HEK293 (cell line): ENCODE results near the gene IL12A.

ENCODE experiments used
- AEBP2 ChIP-seq: fragments of 450-650 bp; formaldehyde crosslinking; IDR thresholded peaks from 2 replicates; pipeline ENCODE4 v1.5.1; 2016; ENCODE audit warnings: missing biosample characterization, missing genetic modification characterization, borderline replicate concordance
- FEZF1 ChIP-seq: fragments of 450-650 bp; formaldehyde crosslinking; IDR thresholded peaks from 2 replicates; pipeline ENCODE4 v1.5.1; 2016; ENCODE audit warnings: missing biosample characterization, missing genetic modification characterization
- GLI2 ChIP-seq: fragments of 450-650 bp; formaldehyde crosslinking; IDR thresholded peaks from 2 replicates; pipeline ENCODE4; 2017; ENCODE audit warnings: missing biosample characterization, missing genetic modification characterization, low read depth, borderline replicate concordance
- GLIS2 ChIP-seq: fragments of 450-650 bp; formaldehyde crosslinking; IDR thresholded peaks from 2 replicates; pipeline ENCODE4 v1.5.1; 2016; ENCODE audit warnings: missing biosample characterization, missing genetic modification characterization
- MEIS1 ChIP-seq: sonication (generic); formaldehyde crosslinking; IDR thresholded peaks from 2 replicates; pipeline ENCODE4 v1.8.1; 2022; ENCODE audit warnings: missing genetic modification reagents, mild to moderate bottlenecking, borderline replicate concordance
- OSR2 ChIP-seq: fragments of 450-650 bp; formaldehyde crosslinking; IDR thresholded peaks from 2 replicates; pipeline ENCODE4 v1.5.1; 2016; ENCODE audit warnings: missing biosample characterization, missing genetic modification characterization
- PRDM2 ChIP-seq: fragments of 450-650 bp; formaldehyde crosslinking; IDR thresholded peaks from 2 replicates; pipeline ENCODE4 v1.5.1; 2016; ENCODE audit warnings: missing biosample characterization, missing genetic modification characterization, borderline replicate concordance
- SP7 ChIP-seq: fragments of 450-650 bp; formaldehyde crosslinking; IDR thresholded peaks from 2 replicates; pipeline ENCODE4 v1.5.1; 2016; ENCODE audit warnings: missing biosample characterization, missing genetic modification characterization
- ZBTB17 ChIP-seq: fragments of 450-650 bp; formaldehyde crosslinking; IDR thresholded peaks from 2 replicates; pipeline ENCODE4 v1.5.1; 2016; ENCODE audit warnings: missing biosample characterization, missing genetic modification characterization
- ZFP37 ChIP-seq: fragments of 450-650 bp; formaldehyde crosslinking; IDR thresholded peaks from 2 replicates; pipeline ENCODE4 v1.5.1; 2016; ENCODE audit warnings: missing biosample characterization, missing genetic modification characterization
- ZFP41 ChIP-seq: fragments of 450-650 bp; formaldehyde crosslinking; IDR thresholded peaks from 2 replicates; pipeline ENCODE4 v1.5.1; 2016; ENCODE audit warnings: missing biosample characterization, missing genetic modification characterization, borderline replicate concordance
- ZIC2 ChIP-seq: fragments of 450-650 bp; formaldehyde crosslinking; IDR thresholded peaks from 2 replicates; pipeline ENCODE4 v1.5.1; 2016; ENCODE audit warnings: missing biosample characterization, missing genetic modification characterization
- ZNF132 ChIP-seq: fragments of 450-650 bp; formaldehyde crosslinking; IDR thresholded peaks from 2 replicates; pipeline ENCODE4 v1.5.1; 2017; ENCODE audit warnings: missing biosample characterization, missing genetic modification characterization, borderline replicate concordance
- ZNF133 ChIP-seq: fragments of 450-650 bp; formaldehyde crosslinking; IDR thresholded peaks from 2 replicates; pipeline ENCODE4 v1.5.1; 2016; ENCODE audit warnings: missing biosample characterization, missing genetic modification characterization
- ZNF398 ChIP-seq: fragments of 450-650 bp; formaldehyde crosslinking; IDR thresholded peaks from 2 replicates; pipeline ENCODE4 v1.5.1; 2017; ENCODE audit warnings: missing biosample characterization, missing genetic modification characterization
- ZNF404 ChIP-seq: fragments of 450-650 bp; formaldehyde crosslinking; IDR thresholded peaks from 2 replicates; pipeline ENCODE4 v1.5.1; 2017; ENCODE audit warnings: missing biosample characterization, missing genetic modification characterization
- ZNF521 ChIP-seq: fragments of 450-650 bp; formaldehyde crosslinking; IDR thresholded peaks from 2 replicates; pipeline ENCODE4 v1.5.1; 2017; ENCODE audit warnings: missing biosample characterization, mild to moderate bottlenecking, missing genetic modification characterization
- ZNF549 ChIP-seq: fragments of 450-650 bp; IDR thresholded peaks from 2 replicates; pipeline ENCODE4 v1.5.1; 2018; ENCODE audit warnings: missing biosample characterization, missing genetic modification characterization, mild to moderate bottlenecking, inconsistent platforms, moderate library complexity
- ZNF585B ChIP-seq: fragments of 450-650 bp; formaldehyde crosslinking; IDR thresholded peaks from 2 replicates; pipeline ENCODE4 v1.5.1; 2016; ENCODE audit warnings: missing biosample characterization, missing genetic modification characterization
- ZNF596 ChIP-seq: fragments of 450-650 bp; IDR thresholded peaks from 2 replicates; pipeline ENCODE4 v1.5.0; 2018; ENCODE audit warnings: missing biosample characterization, mild to moderate bottlenecking, missing genetic modification characterization, moderate library complexity
- ZNF747 ChIP-seq: fragments of 450-650 bp; formaldehyde crosslinking; IDR thresholded peaks from 2 replicates; pipeline ENCODE4 v1.5.1; 2016; ENCODE audit warnings: missing biosample characterization, missing genetic modification characterization
- ZNF768 ChIP-seq: fragments of 450-650 bp; formaldehyde crosslinking; IDR thresholded peaks from 2 replicates; pipeline ENCODE4 v1.5.1; 2018; ENCODE audit warnings: missing biosample characterization, mild to moderate bottlenecking, missing genetic modification characterization
- ZNF785 ChIP-seq: fragments of 450-650 bp; formaldehyde crosslinking; IDR thresholded peaks from 2 replicates; pipeline ENCODE4 v1.5.1; 2016; ENCODE audit warnings: missing biosample characterization, missing genetic modification characterization
- ZNF830 ChIP-seq: fragments of 450-650 bp; IDR thresholded peaks from 2 replicates; pipeline ENCODE4 v1.5.0; 2018; ENCODE audit warnings: missing biosample characterization, missing genetic modification characterization, low read depth, mild to moderate bottlenecking, moderate library complexity
- ZSCAN30 ChIP-seq: fragments of 450-650 bp; IDR thresholded peaks from 2 replicates; pipeline ENCODE4 v1.5.1; 2018; ENCODE audit warnings: missing biosample characterization, mild to moderate bottlenecking, missing genetic modification characterization, moderate library complexity
- TF ChIP-seq, protein P1 (sequence below): fragments of 450-650 bp; formaldehyde crosslinking; IDR thresholded peaks from 2 replicates; pipeline ENCODE4 v1.5.1; 2017; ENCODE audit warnings: missing biosample characterization, missing genetic modification characterization
- TF ChIP-seq, protein P2 (sequence below): fragments of 450-650 bp; formaldehyde crosslinking; IDR thresholded peaks from 2 replicates; pipeline ENCODE4 v1.5.1; 2017; ENCODE audit warnings: missing biosample characterization, missing genetic modification characterization

Gene IL12A

GRCh38 chr3:159988617-159989271 lies at the start of gene IL12A (continued):
- TF ChIP-seq, protein P1, sequence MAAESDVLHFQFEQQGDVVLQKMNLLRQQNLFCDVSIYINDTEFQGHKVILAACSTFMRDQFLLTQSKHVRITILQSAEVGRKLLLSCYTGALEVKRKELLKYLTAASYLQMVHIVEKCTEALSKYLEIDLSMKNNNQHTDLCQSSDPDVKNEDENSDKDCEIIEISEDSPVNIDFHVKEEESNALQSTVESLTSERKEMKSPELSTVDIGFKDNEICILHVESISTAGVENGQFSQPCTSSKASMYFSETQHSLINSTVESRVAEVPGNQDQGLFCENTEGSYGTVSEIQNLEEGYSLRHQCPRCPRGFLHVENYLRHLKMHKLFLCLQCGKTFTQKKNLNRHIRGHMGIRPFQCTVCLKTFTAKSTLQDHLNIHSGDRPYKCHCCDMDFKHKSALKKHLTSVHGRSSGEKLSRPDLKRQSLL (tag by site-specific recombination) = no peak
- no peak for TF ChIP-seq ZNF132 (tag by site-specific recombination)
- TF ChIP-seq MEIS1 (CRISPR knock-in tag) = no peak
- no peak for TF ChIP-seq ZNF785 (tag by site-specific recombination)
- peak; percentile 35; the same call in 1 of the 2 replicates for TF ChIP-seq ZBTB17 (tag by site-specific recombination)
- TF ChIP-seq ZNF404 (tag by site-specific recombination) = no peak
- TF ChIP-seq ZNF398 (tag by site-specific recombination) = no peak
- TF ChIP-seq ZFP37 (tag by site-specific recombination) = peak; percentile 83; the same call in 1 of the 2 replicates
- no peak for TF ChIP-seq ZNF585B (tag by site-specific recombination)
- TF ChIP-seq ZNF133 = no peak
- no peak for TF ChIP-seq FEZF1
- TF ChIP-seq ZNF768 (tag by site-specific recombination) = no peak
- TF ChIP-seq OSR2 (tag by site-specific recombination) = no peak
- no peak for TF ChIP-seq ZFP41 (tag by site-specific recombination)
- TF ChIP-seq GLI2 (tag by site-specific recombination) = no peak
- no peak for TF ChIP-seq ZNF830
- TF ChIP-seq, protein P2, sequence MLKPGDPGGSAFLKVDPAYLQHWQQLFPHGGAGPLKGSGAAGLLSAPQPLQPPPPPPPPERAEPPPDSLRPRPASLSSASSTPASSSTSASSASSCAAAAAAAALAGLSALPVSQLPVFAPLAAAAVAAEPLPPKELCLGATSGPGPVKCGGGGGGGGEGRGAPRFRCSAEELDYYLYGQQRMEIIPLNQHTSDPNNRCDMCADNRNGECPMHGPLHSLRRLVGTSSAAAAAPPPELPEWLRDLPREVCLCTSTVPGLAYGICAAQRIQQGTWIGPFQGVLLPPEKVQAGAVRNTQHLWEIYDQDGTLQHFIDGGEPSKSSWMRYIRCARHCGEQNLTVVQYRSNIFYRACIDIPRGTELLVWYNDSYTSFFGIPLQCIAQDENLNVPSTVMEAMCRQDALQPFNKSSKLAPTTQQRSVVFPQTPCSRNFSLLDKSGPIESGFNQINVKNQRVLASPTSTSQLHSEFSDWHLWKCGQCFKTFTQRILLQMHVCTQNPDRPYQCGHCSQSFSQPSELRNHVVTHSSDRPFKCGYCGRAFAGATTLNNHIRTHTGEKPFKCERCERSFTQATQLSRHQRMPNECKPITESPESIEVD (tag by site-specific recombination) = no peak
- no peak for TF ChIP-seq AEBP2 (tag by site-specific recombination)
- no peak for TF ChIP-seq ZNF521
- TF ChIP-seq ZSCAN30 (tag by site-specific recombination) = peak; percentile 75
- TF ChIP-seq PRDM2 (tag by site-specific recombination) = no peak
- TF ChIP-seq ZIC2 (tag by site-specific recombination) = peak; percentile 97
- TF ChIP-seq ZNF596 (tag by site-specific recombination) = peak; percentile 15
- peak; percentile 60 for TF ChIP-seq SP7 (tag by site-specific recombination)
- TF ChIP-seq ZNF549 = no peak
- TF ChIP-seq ZNF747 (tag by site-specific recombination) = no peak
- peak; percentile 70 for TF ChIP-seq GLIS2
